NCI-H1694 (cell line): ENCODE data around the gene KRTCAP3.
"Not testable (repeated sequence)": the region's sequence is repeated elsewhere in the genome, so short reads cannot be mapped to it uniquely, and the experiment has no call there.

Experiments
- DNase-seq: peaks from one replicate; lab custom pipeline; 2025; lab: John Stamatoyannopoulos, UW

The KRTCAP3 gene

DNA sequence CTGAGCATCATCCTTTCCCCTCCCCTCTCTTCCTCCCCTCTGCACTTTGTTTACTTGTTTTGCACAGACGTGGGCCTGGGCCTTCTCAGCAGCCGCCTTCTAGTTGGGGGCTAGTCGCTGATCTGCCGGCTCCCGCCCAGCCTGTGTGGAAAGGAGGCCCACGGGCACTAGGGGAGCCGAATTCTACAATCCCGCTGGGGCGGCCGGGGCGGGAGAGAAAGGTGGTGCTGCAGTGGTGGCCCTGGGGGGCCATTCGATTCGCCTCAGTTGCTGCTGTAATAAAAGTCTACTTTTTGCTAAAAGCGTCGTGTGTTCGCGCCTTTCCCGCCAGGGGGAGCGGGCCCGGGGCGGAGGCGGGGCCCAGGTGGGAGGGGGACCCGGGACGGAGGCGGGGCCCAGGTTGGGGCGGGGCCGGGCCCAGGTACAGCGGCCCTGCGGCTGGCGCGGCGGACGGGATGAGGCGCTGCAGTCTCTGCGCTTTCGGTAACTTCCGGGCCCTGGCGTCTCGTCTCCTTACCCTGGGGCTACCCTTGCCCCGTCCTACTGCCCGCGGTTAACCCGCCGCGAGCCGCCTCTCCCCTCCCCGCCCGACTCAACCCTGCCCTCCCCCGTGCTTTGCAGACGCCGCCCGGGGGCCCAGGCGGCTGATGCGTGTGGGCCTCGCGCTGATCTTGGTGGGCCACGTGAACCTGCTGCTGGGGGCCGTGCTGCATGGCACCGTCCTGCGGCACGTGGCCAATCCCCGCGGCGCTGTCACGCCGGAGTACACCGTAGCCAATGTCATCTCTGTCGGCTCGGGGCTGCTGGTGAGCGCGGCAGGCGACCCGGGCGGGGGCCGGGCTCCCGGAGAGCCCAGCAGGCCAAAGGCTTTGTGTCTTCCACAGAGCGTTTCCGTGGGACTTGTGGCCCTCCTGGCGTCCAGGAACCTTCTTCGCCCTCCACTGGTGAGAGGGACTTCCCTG is at the start of gene KRTCAP3:
Gene KRTCAP3, plus strand, starts transcription at position 424 of the 962 bp plus-strand sequence. Its CDS starts 32 bp downstream, at position 456.
- no peak for DNase-seq

GRCh38 chr2:27393225-27393624 is 49.0 kb upstream of the KRTCAP3 start:
- no peak for DNase-seq

DNA sequence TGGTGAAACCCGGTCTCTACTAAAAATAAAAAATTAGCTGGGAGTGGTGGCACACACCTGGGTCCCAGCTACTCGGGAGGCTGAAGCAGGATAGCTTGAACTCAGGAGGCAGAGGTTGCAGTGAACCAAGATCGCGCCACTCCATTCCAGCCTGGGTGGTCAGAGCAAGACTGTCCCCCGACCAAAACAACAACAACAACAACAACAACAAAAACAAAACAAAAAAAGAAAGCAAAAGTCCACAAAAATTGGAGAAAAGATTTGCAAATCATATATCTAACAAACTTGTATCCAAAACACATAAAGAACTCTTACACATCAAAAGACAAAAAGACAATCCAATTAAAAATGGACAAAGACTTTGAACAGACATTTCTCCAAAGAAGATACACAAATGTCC is 43.2 kb upstream of the KRTCAP3 start:
- no peak for DNase-seq

DNA sequence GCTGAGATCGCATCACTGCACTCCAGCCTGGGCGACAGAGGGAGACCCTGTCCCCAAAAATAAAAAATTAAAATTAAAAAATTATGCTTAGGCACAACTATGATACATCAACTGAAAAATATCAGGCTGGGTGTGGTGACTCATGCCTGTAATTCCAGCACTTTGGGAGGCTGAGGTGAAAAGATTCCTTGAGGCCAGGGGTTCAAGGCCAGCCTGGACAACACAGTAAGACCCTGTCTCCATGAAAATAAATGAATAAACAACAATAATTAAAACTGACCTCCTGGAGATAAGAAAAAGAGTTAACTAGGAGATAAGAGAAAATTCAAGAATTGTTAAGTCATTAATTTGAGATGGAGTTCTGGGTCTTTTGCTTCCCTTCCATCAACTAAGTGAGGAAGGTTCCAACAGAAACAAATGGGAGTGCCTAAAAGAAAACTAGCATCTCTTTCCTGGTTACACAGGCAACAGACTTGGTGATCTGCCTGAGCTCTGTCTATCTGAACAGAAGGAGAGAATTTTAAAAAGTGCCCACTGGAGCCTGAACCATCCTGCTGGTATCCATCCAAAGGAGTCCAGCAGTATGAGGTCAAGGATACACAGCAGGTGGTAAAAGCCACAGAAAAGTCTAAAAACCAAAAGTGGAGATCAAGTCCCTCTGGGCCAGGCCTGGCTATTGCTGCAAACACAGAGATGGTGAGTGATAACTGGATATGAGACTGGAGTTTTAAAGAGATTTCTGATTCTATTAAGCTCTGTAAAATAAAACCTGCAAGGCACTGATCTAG is 41.6 kb upstream of the KRTCAP3 start:
- DNase-seq = no peak

DNA sequence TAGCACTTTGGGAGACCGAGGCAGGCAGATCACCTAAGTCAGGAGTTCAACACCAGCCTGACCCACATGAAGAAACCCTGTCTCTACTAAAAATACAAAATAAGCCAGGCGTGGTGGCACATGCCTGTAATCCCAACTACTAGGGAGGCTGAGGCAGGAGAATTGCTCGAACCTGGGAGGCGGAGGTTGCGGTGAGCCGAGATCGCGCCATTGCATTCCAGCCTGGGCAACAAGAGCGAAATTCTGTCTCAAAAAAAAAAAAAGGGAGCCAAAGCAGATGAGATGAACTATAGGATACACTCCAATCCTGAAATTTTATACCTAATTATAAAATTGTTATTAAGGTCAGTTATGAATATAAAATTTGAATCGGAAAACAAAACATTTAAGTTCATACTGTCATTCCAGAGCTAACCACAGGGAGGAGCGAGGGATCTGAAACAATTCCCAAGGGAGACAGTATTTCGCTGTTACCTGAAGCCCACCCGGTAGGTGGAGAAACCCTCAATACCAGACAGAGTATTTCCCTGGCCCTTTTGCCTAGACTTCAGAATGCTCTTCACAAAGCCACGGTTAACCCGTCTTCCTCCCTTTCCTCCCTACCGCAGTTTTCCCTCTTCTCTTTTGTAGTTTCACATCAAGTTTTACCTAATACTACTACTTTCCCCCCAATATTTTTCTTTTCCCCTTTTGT is 34.2 kb upstream of the KRTCAP3 start:
- peak; percentile 65 for DNase-seq

- DNase-seq = no peak
Measured at GRCh38 chr2:27408601-27409320, 33.4 kb upstream of the KRTCAP3 start.

DNA sequence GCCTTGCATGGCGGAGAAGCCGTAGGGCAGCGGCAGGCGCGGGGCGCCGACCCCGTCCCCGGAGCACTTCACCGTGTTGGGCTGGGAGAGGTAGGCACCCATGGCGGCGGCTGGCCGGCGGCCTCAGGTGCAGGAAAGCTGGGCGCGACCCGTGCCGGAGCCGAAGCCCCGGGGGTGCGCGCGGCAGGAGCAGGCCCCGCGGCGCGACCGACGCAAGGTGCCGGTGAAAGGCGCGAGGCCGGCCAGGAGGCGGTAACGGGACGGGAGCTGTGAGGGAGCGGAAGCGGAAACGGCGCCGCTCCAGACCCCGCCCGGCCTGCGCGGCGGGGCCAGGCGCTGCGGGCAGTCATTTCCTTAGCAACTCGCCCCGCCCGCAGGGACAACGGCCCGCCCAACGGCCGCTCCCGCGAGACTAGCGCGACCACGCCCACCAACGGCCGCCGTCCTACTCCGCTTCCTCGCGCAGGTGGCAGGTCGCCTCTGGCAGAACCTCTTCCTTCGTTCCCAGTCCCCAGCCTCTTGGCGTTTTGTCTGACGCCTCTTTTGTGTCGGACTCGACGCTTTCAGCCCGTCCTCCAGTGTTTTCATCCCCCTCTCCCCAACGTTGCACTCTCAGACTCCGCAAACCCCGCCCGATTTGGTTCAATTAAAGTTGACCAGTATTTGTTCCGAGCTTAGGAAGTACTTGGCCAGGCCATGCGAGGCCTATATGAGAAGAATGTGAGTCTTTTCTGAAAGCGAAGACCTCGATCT is 32.7 kb upstream of the KRTCAP3 start, which contains the start of gene PPM1G:
Gene PPM1G, minus strand, starts transcription at position 271 of the 753 bp plus-strand sequence. Its CDS starts 169 bp downstream, at position 102.
- peak; percentile 87 for DNase-seq

DNA sequence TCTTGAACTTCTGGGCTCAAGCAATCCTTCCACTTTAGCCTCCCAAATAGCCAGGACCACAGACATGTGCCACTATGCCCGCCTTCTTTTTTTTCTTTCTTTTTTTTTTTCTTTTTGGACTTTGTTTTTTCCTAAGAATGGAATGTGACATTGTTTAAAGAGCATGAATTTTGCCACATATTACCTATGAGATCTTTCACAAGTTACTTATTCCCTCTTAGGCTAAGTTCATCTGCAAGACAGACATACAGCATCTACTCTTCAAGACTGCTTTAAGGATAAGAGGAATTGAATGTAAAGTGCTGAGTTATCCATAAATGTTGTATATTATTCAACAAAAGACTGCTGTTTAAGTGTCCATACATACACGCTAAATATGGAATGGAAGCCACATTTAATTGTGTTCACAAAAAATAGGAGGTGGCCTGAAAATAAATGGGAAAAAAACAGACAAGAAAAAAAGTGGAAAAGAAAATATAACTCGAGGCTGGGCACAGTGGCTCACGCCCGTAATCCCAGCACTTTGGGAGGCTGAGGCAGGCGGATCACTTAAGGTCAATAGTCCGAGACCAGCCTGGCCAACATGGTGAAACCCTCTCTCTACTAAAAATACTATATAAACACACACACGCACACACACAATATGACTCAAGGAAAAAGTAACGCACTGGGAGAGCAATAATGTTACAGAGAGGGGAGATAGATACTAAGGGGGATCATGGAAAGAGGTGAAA is 29.6 kb upstream of the KRTCAP3 start:
- DNase-seq = no peak

- no peak for DNase-seq
Measured at GRCh38 chr2:27416151-27416550, 26.0 kb upstream of the KRTCAP3 start.

- no peak for DNase-seq
Measured at GRCh38 chr2:27420996-27421395, 21.2 kb upstream of the KRTCAP3 start.

DNA sequence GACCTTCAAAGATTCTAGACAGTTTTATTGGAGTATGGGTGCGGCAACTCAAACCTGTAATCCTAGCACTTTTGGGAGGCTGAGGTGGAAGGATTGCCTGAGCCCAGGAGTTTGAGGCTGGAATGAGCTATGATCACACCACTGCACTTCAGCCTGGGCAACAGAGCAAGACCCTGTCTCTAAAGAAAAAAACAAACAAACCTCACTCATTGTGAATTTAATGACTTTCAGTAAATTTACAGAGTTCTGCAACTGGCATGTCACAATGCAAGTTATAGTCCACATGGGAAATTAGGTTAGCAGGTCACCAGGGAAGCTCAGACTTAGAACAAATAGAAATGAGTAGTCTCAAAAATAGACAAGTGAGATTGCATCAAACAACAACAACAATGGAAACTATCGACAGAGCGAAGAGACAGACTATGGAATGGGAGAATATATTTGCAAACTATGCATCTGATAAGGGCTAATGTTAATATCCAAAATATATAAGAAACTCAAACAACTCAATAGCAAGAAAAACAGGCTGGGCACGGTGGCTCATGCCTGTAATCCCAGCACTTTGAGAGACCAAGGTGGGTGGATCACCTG is 20.4 kb upstream of the KRTCAP3 start:
- no peak for DNase-seq

DNA sequence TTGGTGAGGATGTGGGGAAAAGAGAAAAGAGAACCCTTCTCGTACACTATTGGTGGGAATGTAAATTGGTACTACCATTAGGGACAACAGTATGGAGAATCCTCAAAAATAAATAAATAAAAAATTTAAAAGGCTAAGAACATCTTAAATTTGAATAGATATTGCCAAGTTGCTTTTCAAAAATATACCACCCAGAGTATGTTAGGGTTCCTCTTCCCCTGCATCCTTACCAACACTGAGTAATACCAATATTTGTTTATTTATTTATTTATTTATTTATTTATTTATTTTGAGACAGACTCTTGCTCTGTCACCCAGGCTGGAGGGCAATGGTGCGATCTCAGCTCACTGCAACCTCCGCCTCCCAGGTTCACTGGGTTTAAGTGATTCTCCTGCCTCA is 19.2 kb upstream of the KRTCAP3 start:
- no peak for DNase-seq

- not testable (repeated sequence) for DNase-seq
Measured at GRCh38 chr2:27425039-27425438, 17.1 kb upstream of the KRTCAP3 start.

GRCh38 chr2:27427863-27428212 is 14.3 kb upstream of the KRTCAP3 start:
- DNase-seq = no peak

DNA sequence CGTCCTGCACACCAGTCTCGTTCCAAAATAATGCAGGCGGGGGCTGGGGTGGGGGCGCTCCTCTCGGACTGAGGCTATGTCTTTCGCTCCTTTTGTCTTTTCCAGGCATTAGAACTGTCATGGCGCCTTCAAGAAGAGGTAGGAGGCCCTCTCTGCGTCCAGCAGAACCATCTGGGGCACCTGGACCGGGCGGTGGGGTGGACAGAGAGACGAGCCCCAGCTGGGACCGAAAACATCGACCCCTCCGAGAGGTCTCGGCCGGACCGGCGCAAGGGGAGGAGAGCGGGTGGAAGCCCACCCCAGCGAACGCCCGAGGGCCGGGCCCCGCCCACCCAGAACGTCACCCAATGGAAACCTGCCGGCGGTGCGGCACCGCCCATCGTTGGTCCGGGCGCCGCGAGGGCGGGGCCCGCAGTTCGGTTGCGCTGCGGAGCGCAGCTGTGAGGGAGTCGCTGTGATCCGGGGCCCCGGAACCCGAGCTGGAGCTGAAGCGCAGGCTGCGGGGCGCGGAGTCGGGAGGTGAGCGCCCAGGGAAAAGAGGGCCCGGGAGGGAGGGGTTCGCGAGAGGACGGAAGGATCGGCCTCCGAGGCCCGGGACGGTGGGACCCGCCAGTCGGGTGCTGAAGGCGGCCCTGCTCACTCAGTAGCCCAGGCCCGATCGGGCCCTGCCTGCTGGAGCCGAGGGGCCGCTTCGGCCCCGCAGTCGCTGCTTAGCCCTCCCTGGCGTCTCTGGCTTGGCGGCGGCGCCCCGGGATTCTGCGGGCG is 13.8 kb upstream of the KRTCAP3 start, which contains the start of gene NRBP1:
Gene NRBP1, plus strand, starts transcription at position 419 of the 765 bp plus-strand sequence. CDS start 4,643 bp downstream, outside the sequence.
- DNase-seq = peak; percentile 71

GRCh38 chr2:27428978-27429541 is 13.1 kb upstream of the KRTCAP3 start:
- DNase-seq = peak; percentile 1

DNA sequence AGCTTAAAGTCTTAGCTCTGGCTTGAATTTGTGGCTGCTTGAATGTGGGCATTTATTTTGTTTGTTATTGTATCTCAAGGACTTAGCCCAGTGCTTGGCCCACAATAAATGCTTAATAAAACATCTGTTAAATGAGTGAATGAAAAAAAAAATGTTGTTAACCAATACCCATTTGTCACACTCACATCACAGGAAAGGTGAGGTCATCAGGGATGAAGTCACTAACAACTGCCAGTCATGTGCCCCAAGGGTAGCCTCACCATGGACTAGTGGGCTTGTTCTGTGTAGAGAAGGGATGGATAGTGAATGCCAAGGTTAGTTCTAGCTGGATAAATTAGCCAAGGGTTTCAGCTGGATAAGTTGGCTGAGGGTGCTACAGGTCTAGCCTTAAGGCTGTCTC is 10.8 kb upstream of the KRTCAP3 start:
- no peak for DNase-seq

DNA sequence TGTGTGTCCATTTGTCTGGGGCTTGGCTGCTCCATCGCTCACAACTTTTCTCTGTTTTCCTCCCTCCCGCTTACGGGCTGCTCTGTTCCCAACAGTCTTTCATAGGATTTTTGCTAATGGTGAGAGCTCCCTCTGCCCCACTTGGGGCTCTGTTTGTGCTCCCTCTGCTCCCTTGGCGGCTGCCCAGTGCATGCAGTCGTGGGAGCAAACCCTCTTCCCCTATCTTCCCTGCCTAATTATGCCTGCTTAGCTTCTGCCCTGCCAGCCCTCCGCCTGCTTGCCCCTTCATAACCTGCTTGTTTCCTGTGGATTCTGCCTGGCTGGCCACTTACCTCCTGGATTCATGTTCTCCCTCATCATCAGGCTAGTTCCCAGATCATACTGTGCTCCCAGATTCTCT is 6.6 kb upstream of the KRTCAP3 start:
- DNase-seq = no peak
